HEK293 (cell line): ENCODE data around the gene OR51B5.

Experiments used
- CTCF ChIA-PET: fragments of 350-600 bp; formaldehyde crosslinking; extraction: SDS; loops from one replicate; lab custom pipeline; 2021; ENCODE audit warnings: antibody characterized with exemption; lab: Yijun Ruan, JAX
- POLR2A ChIA-PET: fragments of 300-600 bp; formaldehyde crosslinking; extraction: SDS; loops from one replicate; lab custom pipeline; 2020; ENCODE audit warnings: antibody characterized with exemption, inconsistent platforms; lab: Yijun Ruan, JAX
- H3K27ac ChIP-seq: fragments of 200-500 bp; sonication (Bioruptor generic); 2 replicates; pipeline ENCODE4 v1.5.1; 2014; ENCODE audit warnings: low read depth, low read length, control low read depth, inconsistent platforms; ENCODE audit errors: extremely low read depth
- H3K36me3 ChIP-seq, 2 experiments: fragments of 200-500 bp in 1 of 2; sonication (Bioruptor generic) in 1 of 2; 1 replicate in 1 of 2; 2 replicates in 1 of 2; pipeline ENCODE4 v1.5.1; 2014 to 2017; ENCODE audit warnings: inconsistent platforms in 2 of 2, low read length in 2 of 2; ENCODE audit not compliant: control insufficient read depth in 2 of 2, insufficient read depth in 1 of 2
- H3K4me1 ChIP-seq: fragments of 200-500 bp; sonication (Bioruptor generic); 2 replicates; pipeline ENCODE4 v1.5.1; 2014; ENCODE audit warnings: mild to moderate bottlenecking, low read length, inconsistent platforms; ENCODE audit not compliant: control insufficient read depth, insufficient read depth
- H3K4me3 ChIP-seq: 2 replicates; pipeline ENCODE4 v1.5.1; 2011; ENCODE audit warnings: low read depth, mild to moderate bottlenecking, control low read depth, low read length, moderate library complexity
- H3K9me3 ChIP-seq: fragments of 200-500 bp; sonication (Bioruptor generic); 2 replicates; pipeline ENCODE4 v1.5.1; 2014; ENCODE audit warnings: low read depth, low read length, inconsistent platforms; ENCODE audit not compliant: control insufficient read depth, insufficient read depth
- HOXA7 ChIP-seq: sonication (generic); formaldehyde crosslinking; IDR thresholded peaks from 2 replicates; pipeline ENCODE4 v1.8.1; 2022; ENCODE audit warnings: missing genetic modification reagents, borderline replicate concordance
- HOXD13 ChIP-seq: sonication (generic); formaldehyde crosslinking; IDR thresholded peaks from 2 replicates; pipeline ENCODE4 v1.8.0; 2022; ENCODE audit warnings: missing genetic modification reagents, borderline replicate concordance
- KLF17 ChIP-seq: fragments of 450-650 bp; formaldehyde crosslinking; IDR thresholded peaks from 2 replicates; pipeline ENCODE4 v1.5.1; 2016; ENCODE audit warnings: missing biosample characterization, missing genetic modification characterization
- MEIS1 ChIP-seq: sonication (generic); formaldehyde crosslinking; IDR thresholded peaks from 2 replicates; pipeline ENCODE4 v1.8.1; 2022; ENCODE audit warnings: missing genetic modification reagents, mild to moderate bottlenecking, borderline replicate concordance
- OSR2 ChIP-seq: fragments of 450-650 bp; formaldehyde crosslinking; IDR thresholded peaks from 2 replicates; pipeline ENCODE4 v1.5.1; 2016; ENCODE audit warnings: missing biosample characterization, missing genetic modification characterization
- SP3 ChIP-seq: fragments of 450-650 bp; formaldehyde crosslinking; IDR thresholded peaks from 2 replicates; pipeline ENCODE4 v1.5.1; 2016; ENCODE audit warnings: missing biosample characterization, missing genetic modification characterization
- TSHZ1 ChIP-seq: fragments of 450-650 bp; formaldehyde crosslinking; IDR thresholded peaks from 2 replicates; pipeline ENCODE4 v1.5.1; 2016; ENCODE audit warnings: missing biosample characterization, missing genetic modification characterization, borderline replicate concordance
- YY2 ChIP-seq: fragments of 450-650 bp; formaldehyde crosslinking; IDR thresholded peaks from 2 replicates; pipeline ENCODE4 v1.5.1; 2016; ENCODE audit warnings: missing biosample characterization, missing genetic modification characterization
- ZBTB10 ChIP-seq: fragments of 450-650 bp; formaldehyde crosslinking; IDR thresholded peaks from 2 replicates; pipeline ENCODE4 v1.5.1; 2016; ENCODE audit warnings: missing biosample characterization, missing genetic modification characterization
- ZBTB6 ChIP-seq: fragments of 450-650 bp; formaldehyde crosslinking; IDR thresholded peaks from 2 replicates; pipeline ENCODE4 v1.5.1; 2017; ENCODE audit warnings: missing biosample characterization, missing genetic modification characterization
- ZFP37 ChIP-seq: fragments of 450-650 bp; formaldehyde crosslinking; IDR thresholded peaks from 2 replicates; pipeline ENCODE4 v1.5.1; 2016; ENCODE audit warnings: missing biosample characterization, missing genetic modification characterization
- ZNF132 ChIP-seq: fragments of 450-650 bp; formaldehyde crosslinking; IDR thresholded peaks from 2 replicates; pipeline ENCODE4 v1.5.1; 2017; ENCODE audit warnings: missing biosample characterization, missing genetic modification characterization, borderline replicate concordance
- ZNF19 ChIP-seq: fragments of 450-650 bp; formaldehyde crosslinking; IDR thresholded peaks from 2 replicates; pipeline ENCODE4; 2016; ENCODE audit warnings: missing biosample characterization, missing genetic modification characterization, low read depth
- ZNF266 ChIP-seq: fragments of 450-650 bp; formaldehyde crosslinking; IDR thresholded peaks from 2 replicates; pipeline ENCODE4 v1.5.1; 2016; ENCODE audit warnings: missing biosample characterization, missing genetic modification characterization, low read depth
- ZNF350 ChIP-seq: fragments of 450-650 bp; formaldehyde crosslinking; IDR thresholded peaks from 2 replicates; pipeline ENCODE4 v1.5.0; 2017; ENCODE audit warnings: missing biosample characterization, mild to moderate bottlenecking, missing genetic modification characterization
- ZNF394 ChIP-seq: fragments of 450-650 bp; formaldehyde crosslinking; IDR thresholded peaks from 2 replicates; pipeline ENCODE4 v1.5.1; 2016; ENCODE audit warnings: missing biosample characterization, missing genetic modification characterization, mild to moderate bottlenecking, moderate library complexity, borderline replicate concordance
- ZNF510 ChIP-seq: fragments of 450-650 bp; formaldehyde crosslinking; IDR thresholded peaks from 2 replicates; pipeline ENCODE4 v1.5.1; 2018; ENCODE audit warnings: mild to moderate bottlenecking, missing genetic modification characterization, missing biosample characterization; ENCODE audit not compliant: insufficient replicate concordance
- ZNF654 ChIP-seq: fragments of 450-650 bp; formaldehyde crosslinking; IDR thresholded peaks from 2 replicates; pipeline ENCODE4 v1.5.1; 2016; ENCODE audit warnings: low read depth, missing biosample characterization, missing genetic modification characterization
- ZNF692 ChIP-seq: fragments of 450-650 bp; formaldehyde crosslinking; IDR thresholded peaks from 2 replicates; pipeline ENCODE4 v1.5.1; 2016; ENCODE audit warnings: missing biosample characterization, missing genetic modification characterization

The OR51B5 gene

GRCh38 chr11:5348551-5349194 is 5.3 kb upstream of the OR51B5 start (continued):
- TF ChIP-seq ZNF19 (tag by site-specific recombination) (no peak), ZBTB10 (no peak), OSR2 (tag by site-specific recombination) (no peak), ZBTB6 (tag by site-specific recombination) (no peak)

GRCh38 chr11:5345831-5346230 is 2.5 kb upstream of the OR51B5 start:
- H3K4me3 ChIP-seq: no peak overlapping the region
- no peak for TF ChIP-seq TSHZ1 (tag by site-specific recombination)
- TF ChIP-seq ZNF510: no peak
- no peak for TF ChIP-seq ZNF132 (tag by site-specific recombination)
- TF ChIP-seq, all 188 proteins: peak for 0
- no peaks in the 10 kb centered on the region for H3K9me3 ChIP-seq
- H3K36me3 ChIP-seq: no peaks in the 10 kb centered on the region
- POLR2A ChIA-PET: no interaction called here
- no peak overlapping the region for H3K27ac ChIP-seq
- CTCF ChIA-PET: interaction anchor here (0.6 kb wide), 1 partner anchor 234 kb away, joined by 3 read pairs; no protein-coding TSS in a partner anchor
- no peaks in the 10 kb centered on the region for H3K4me1 ChIP-seq

- no peaks in the 10 kb centered on the region for H3K36me3 ChIP-seq
- CTCF ChIA-PET: interaction anchor here (0.6 kb wide), 1 partner anchor 712 kb away, joined by 3 read pairs; no protein-coding TSS in a partner anchor
- H3K9me3 ChIP-seq: no peaks in the 10 kb centered on the region
- no peak overlapping the region for H3K27ac ChIP-seq
- H3K4me3 ChIP-seq: no peak overlapping the region
- POLR2A ChIA-PET: no interaction called here
- H3K4me1 ChIP-seq: no peaks in the 10 kb centered on the region
- TF ChIP-seq HOXD13 (CRISPR knock-in tag) (no peak), SP3 (tag by site-specific recombination) (no peak), ZNF394 (no peak), ZBTB6 (tag by site-specific recombination) (no peak), ZNF692 (tag by site-specific recombination) (no peak), ZNF654 (tag by site-specific recombination) (no peak), HOXA7 (CRISPR knock-in tag) (no peak), ZNF350 (no peak), KLF17 (tag by site-specific recombination) (no peak), YY2 (tag by site-specific recombination) (no peak), ZNF266 (tag by site-specific recombination) (no peak), ZFP37 (tag by site-specific recombination) (no peak), MEIS1 (CRISPR knock-in tag) (no peak)
Measured at GRCh38 chr11:5339771-5340322, 3.5 kb downstream of the OR51B5 start.
